Stimulated activated CD4-positive, alpha-beta T cell treated with anti-CD3 and anti-CD28 coated beads, TNF-alpha, amount 100 ng/mL, for 4 hours (primary cell): ENCODE data around the gene POLR1A.

Experiments used
- DNase-seq, 3 experiments: peaks; one replicate each; pipeline ENCODE4 v3.0.0-alpha.2; 2020; ENCODE audit warnings: low read depth in 3 of 3

POLR1A gene

GRCh38 chr2:85981579-85982247 is 124.0 kb downstream of the POLR1A start:
- no peak for DNase-seq

GRCh38 chr2:85978883-85979780 is 126.6 kb downstream of the POLR1A start:
- no peak for DNase-seq

- DNase-seq, result no peak
Measured at GRCh38 chr2:85976106-85976920, 129.4 kb downstream of the POLR1A start.

GRCh38 chr2:85975581-85975980 is 130.1 kb downstream of the POLR1A start:
- no peak for DNase-seq

GRCh38 chr2:85974390-85974789 is 131.3 kb downstream of the POLR1A start:
- no peak for DNase-seq

- no peak for DNase-seq
Measured at GRCh38 chr2:85972355-85972754, 133.3 kb downstream of the POLR1A start.

GRCh38 chr2:85971366-85971765 is 134.3 kb downstream of the POLR1A start:
- DNase-seq, result no peak
